HL-60/S4 (cell line): ENCODE results near the gene CREBBP.

Experiments used
- in situ Hi-C: fragments of 300-500 bp; cut with MboI; formaldehyde crosslinking; loops from 2 replicates; pipeline ENCODE4 v1.14.3; 2022; ENCODE audit warnings: low sequenced_read_pairs

The CREBBP gene

GRCh38 chr16:3825103-3825502 lies 55.4 kb downstream of the CREBBP start:
- in situ Hi-C loops = no loop called here

GRCh38 chr16:3824121-3824795 lies 56.3 kb downstream of the CREBBP start:
- in situ Hi-C loops = no loop called here

GRCh38 chr16:3823427-3823826 lies 57.1 kb downstream of the CREBBP start:
- in situ Hi-C loops = no loop called here

GRCh38 chr16:3822366-3823045 lies 58.0 kb downstream of the CREBBP start:
- in situ Hi-C loops = no loop called here

GRCh38 chr16:3821184-3821583 lies 59.3 kb downstream of the CREBBP start:
- in situ Hi-C loops = no loop called here

GRCh38 chr16:3819746-3820724 lies 60.5 kb downstream of the CREBBP start:
- in situ Hi-C loops = no loop called here

- in situ Hi-C loops = no loop called here
Measured at GRCh38 chr16:3819175-3819527, 61.4 kb downstream of the CREBBP start.

GRCh38 chr16:3816326-3816725 lies 64.2 kb downstream of the CREBBP start:
- in situ Hi-C loops = no loop called here

GRCh38 chr16:3814755-3815154 lies 65.8 kb downstream of the CREBBP start:
- in situ Hi-C loops = no loop called here

- in situ Hi-C loops = no loop called here
Measured at GRCh38 chr16:3812469-3813172, 67.9 kb downstream of the CREBBP start.

- in situ Hi-C loops = no loop called here
Measured at GRCh38 chr16:3810818-3811217, 69.7 kb downstream of the CREBBP start.

GRCh38 chr16:3810198-3810664 lies 70.3 kb downstream of the CREBBP start:
- in situ Hi-C loops = no loop called here

- in situ Hi-C loops = no loop called here
Measured at GRCh38 chr16:3808308-3809063, 72.0 kb downstream of the CREBBP start.

GRCh38 chr16:3807425-3808123 lies 72.9 kb downstream of the CREBBP start:
- in situ Hi-C loops = no loop called here

GRCh38 chr16:3804426-3805016 lies 76.0 kb downstream of the CREBBP start:
- in situ Hi-C loops = no loop called here

- in situ Hi-C loops = no loop called here
Measured at GRCh38 chr16:3800477-3801270, 79.8 kb downstream of the CREBBP start.

GRCh38 chr16:3800019-3800418 lies 80.5 kb downstream of the CREBBP start:
- in situ Hi-C loops = no loop called here

GRCh38 chr16:3799354-3799753 lies 81.2 kb downstream of the CREBBP start:
- in situ Hi-C loops = no loop called here
